HEK293 (cell line): ENCODE results near the gene VAPA.
"Not testable (repeated sequence)": the region's sequence is repeated elsewhere in the genome, so short reads cannot be mapped to it uniquely, and the experiment has no call there.

Experiments used
- CTCF ChIA-PET: fragments of 350-600 bp; formaldehyde crosslinking; extraction: SDS; loops from one replicate; lab custom pipeline; 2021; ENCODE audit warnings: antibody characterized with exemption; lab: Yijun Ruan, JAX
- POLR2A ChIA-PET: fragments of 300-600 bp; formaldehyde crosslinking; extraction: SDS; loops from one replicate; lab custom pipeline; 2020; ENCODE audit warnings: antibody characterized with exemption, inconsistent platforms; lab: Yijun Ruan, JAX
- H3K27ac ChIP-seq: fragments of 200-500 bp; sonication (Bioruptor generic); 2 replicates; pipeline ENCODE4 v1.5.1; 2014; ENCODE audit warnings: low read depth, low read length, control low read depth, inconsistent platforms; ENCODE audit errors: extremely low read depth
- H3K36me3 ChIP-seq, 2 experiments: fragments of 200-500 bp in 1 of 2; sonication (Bioruptor generic) in 1 of 2; 1 replicate in 1 of 2; 2 replicates in 1 of 2; pipeline ENCODE4 v1.5.1; 2014 to 2017; ENCODE audit warnings: inconsistent platforms in 2 of 2, low read length in 2 of 2; ENCODE audit not compliant: control insufficient read depth in 2 of 2, insufficient read depth in 1 of 2
- H3K4me1 ChIP-seq: fragments of 200-500 bp; sonication (Bioruptor generic); 2 replicates; pipeline ENCODE4 v1.5.1; 2014; ENCODE audit warnings: mild to moderate bottlenecking, low read length, inconsistent platforms; ENCODE audit not compliant: control insufficient read depth, insufficient read depth
- H3K4me3 ChIP-seq: 2 replicates; pipeline ENCODE4 v1.5.1; 2011; ENCODE audit warnings: low read depth, mild to moderate bottlenecking, control low read depth, low read length, moderate library complexity
- H3K9me3 ChIP-seq: fragments of 200-500 bp; sonication (Bioruptor generic); 2 replicates; pipeline ENCODE4 v1.5.1; 2014; ENCODE audit warnings: low read depth, low read length, inconsistent platforms; ENCODE audit not compliant: control insufficient read depth, insufficient read depth
- HOXA7 ChIP-seq: sonication (generic); formaldehyde crosslinking; IDR thresholded peaks from 2 replicates; pipeline ENCODE4 v1.8.1; 2022; ENCODE audit warnings: missing genetic modification reagents, borderline replicate concordance
- INSM2 ChIP-seq: fragments of 450-650 bp; formaldehyde crosslinking; IDR thresholded peaks from 2 replicates; pipeline ENCODE4 v1.5.1; 2016; ENCODE audit warnings: missing biosample characterization, missing genetic modification characterization
- PATZ1 ChIP-seq: fragments of 450-650 bp; formaldehyde crosslinking; IDR thresholded peaks from 2 replicates; pipeline ENCODE4 v1.5.1; 2016; ENCODE audit warnings: missing biosample characterization, missing genetic modification characterization
- SCRT2 ChIP-seq: fragments of 450-650 bp; formaldehyde crosslinking; IDR thresholded peaks from 2 replicates; pipeline ENCODE4 v1.5.1; 2016; ENCODE audit warnings: missing biosample characterization, missing genetic modification characterization
- TCF7L2 ChIP-seq: IDR thresholded peaks from 2 replicates; pipeline ENCODE4 v1.6.1; 2011; ENCODE audit warnings: low read depth, mild to moderate bottlenecking, inconsistent platforms, low read length, moderate library complexity, borderline replicate concordance
- ZBTB1 ChIP-seq: fragments of 450-650 bp; formaldehyde crosslinking; IDR thresholded peaks from 2 replicates; pipeline ENCODE4 v1.5.1; 2016; ENCODE audit warnings: missing biosample characterization, missing genetic modification characterization
- ZBTB7A ChIP-seq: fragments of 450-650 bp; formaldehyde crosslinking; IDR thresholded peaks from 2 replicates; pipeline ENCODE4 v1.5.1; 2016; ENCODE audit warnings: low read depth, missing biosample characterization, missing genetic modification characterization
- ZFP41 ChIP-seq: fragments of 450-650 bp; formaldehyde crosslinking; IDR thresholded peaks from 2 replicates; pipeline ENCODE4 v1.5.1; 2016; ENCODE audit warnings: missing biosample characterization, missing genetic modification characterization, borderline replicate concordance
- ZFP69B ChIP-seq: fragments of 450-650 bp; formaldehyde crosslinking; IDR thresholded peaks from 2 replicates; pipeline ENCODE4 v1.5.1; 2016; ENCODE audit warnings: missing biosample characterization, missing genetic modification characterization
- ZNF114 ChIP-seq: fragments of 450-650 bp; formaldehyde crosslinking; IDR thresholded peaks from 2 replicates; pipeline ENCODE4 v1.5.0; 2017; ENCODE audit warnings: missing biosample characterization, missing genetic modification characterization
- ZNF121 ChIP-seq: fragments of 450-650 bp; formaldehyde crosslinking; IDR thresholded peaks from 2 replicates; pipeline ENCODE4 v1.5.1; 2016; ENCODE audit warnings: missing biosample characterization, missing genetic modification characterization
- ZNF133 ChIP-seq: fragments of 450-650 bp; formaldehyde crosslinking; IDR thresholded peaks from 2 replicates; pipeline ENCODE4 v1.5.1; 2016; ENCODE audit warnings: missing biosample characterization, missing genetic modification characterization
- ZNF155 ChIP-seq: fragments of 450-650 bp; formaldehyde crosslinking; IDR thresholded peaks from 2 replicates; pipeline ENCODE4 v1.5.1; 2016; ENCODE audit warnings: missing biosample characterization, missing genetic modification characterization
- ZNF398 ChIP-seq: fragments of 450-650 bp; formaldehyde crosslinking; IDR thresholded peaks from 2 replicates; pipeline ENCODE4 v1.5.1; 2017; ENCODE audit warnings: missing biosample characterization, missing genetic modification characterization
- ZNF555 ChIP-seq: fragments of 450-650 bp; formaldehyde crosslinking; conservative IDR thresholded peaks from 2 replicates; pipeline ENCODE4 v1.5.1; 2017; ENCODE audit warnings: missing biosample characterization, mild to moderate bottlenecking, missing genetic modification characterization, inconsistent platforms
- ZNF621 ChIP-seq: fragments of 450-650 bp; formaldehyde crosslinking; IDR thresholded peaks from 2 replicates; pipeline ENCODE4 v1.5.1; 2017; ENCODE audit warnings: missing biosample characterization, missing genetic modification characterization
- ZNF830 ChIP-seq: fragments of 450-650 bp; IDR thresholded peaks from 2 replicates; pipeline ENCODE4 v1.5.0; 2018; ENCODE audit warnings: missing biosample characterization, missing genetic modification characterization, low read depth, mild to moderate bottlenecking, moderate library complexity
- ZSCAN23 ChIP-seq: fragments of 450-650 bp; formaldehyde crosslinking; IDR thresholded peaks from 2 replicates; pipeline ENCODE4 v1.5.1; 2016; ENCODE audit warnings: missing biosample characterization, missing genetic modification characterization

Gene VAPA

GRCh38 chr18:9897129-9897528, 16.7 kb upstream of the VAPA start:
- H3K4me1 ChIP-seq, result no peaks in the 10 kb centered on the region
- H3K36me3 ChIP-seq, result no peaks in the 10 kb centered on the region; a peak in 1 of 3 replicates
- no peaks in the 10 kb centered on the region for H3K9me3 ChIP-seq
- H3K27ac ChIP-seq, result no peak overlapping the region
- no peak for TF ChIP-seq HOXA7 (CRISPR knock-in tag)
- TF ChIP-seq SCRT2, result no peak
- no peak for TF ChIP-seq ZSCAN23 (tag by site-specific recombination)
- TF ChIP-seq INSM2, result no peak
- no peak for TF ChIP-seq ZNF114
- TF ChIP-seq, all 188 proteins: peak for 0
- CTCF ChIA-PET, result no interaction called here
- H3K4me3 ChIP-seq, result no peak overlapping the region
- POLR2A ChIA-PET, result no interaction called here

GRCh38 chr18:9897787-9898291, 16.0 kb upstream of the VAPA start:
- H3K4me3 ChIP-seq, H3K27ac ChIP-seq, H3K4me1 ChIP-seq, POLR2A ChIA-PET, H3K9me3 ChIP-seq, H3K36me3 ChIP-seq: not testable (repeated sequence)
- CTCF ChIA-PET, result interaction anchor here (0.8 to 1.3 kb wide), 2 partner anchors 10 to 11 kb away, joined by 3 read pairs; no protein-coding TSS in a partner anchor

- ChIA-PET POLR2A (interaction anchor here (0.7 to 1.3 kb wide), 2 partner anchors 15 to 30 kb away, joined by 4 to 16 read pairs; partner anchors contain the start of gene VAPA), CTCF (interaction anchor here (0.7 to 1.3 kb wide), 5 partner anchors 9 to 1321 kb away, joined by 3 to 5 read pairs (median 3); no protein-coding TSS in a partner anchor)
- Histone ChIP-seq H3K9me3 (no peaks in the 10 kb centered on the region), H3K36me3 (no peaks in the 10 kb centered on the region; a peak in 1 of 3 replicates), H3K4me1 (no peaks in the 10 kb centered on the region), H3K27ac (no peak overlapping the region), H3K4me3 (no peak overlapping the region)
- no peak for TF ChIP-seq ZNF830 (tag by site-specific recombination)
- TF ChIP-seq ZNF398, result no peak
- no peak for TF ChIP-seq ZNF121 (tag by site-specific recombination)
- no peak for TF ChIP-seq ZNF621 (tag by site-specific recombination)
Observed at GRCh38 chr18:9898792-9899549, 14.8 kb upstream of the VAPA start.

GRCh38 chr18:9899550-9899930, 14.3 kb upstream of the VAPA start:
- H3K4me3 ChIP-seq, H3K4me1 ChIP-seq, H3K36me3 ChIP-seq, H3K27ac ChIP-seq, H3K9me3 ChIP-seq: not testable (repeated sequence)
- POLR2A ChIA-PET, result interaction anchor here (0.7 to 1.3 kb wide), 2 partner anchors 14 to 31 kb away, joined by 4 to 16 read pairs; partner anchors contain the start of gene VAPA
- CTCF ChIA-PET, result interaction anchor here (0.7 to 1.1 kb wide), 4 partner anchors 9 to 1321 kb away, joined by 3 to 5 read pairs (median 3); no protein-coding TSS in a partner anchor

- Histone ChIP-seq H3K36me3 (no peaks in the 10 kb centered on the region), H3K27ac (no peak overlapping the region), H3K9me3 (no peaks in the 10 kb centered on the region), H3K4me1 (no peaks in the 10 kb centered on the region), H3K4me3 (no peak overlapping the region)
- ChIA-PET POLR2A (no interaction called here), CTCF (interaction anchor here (1.0 kb wide), 1 partner anchor 11 kb away, joined by 3 read pairs; no protein-coding TSS in a partner anchor)
- TF ChIP-seq ZNF133 (tag by site-specific recombination) (no peak), ZBTB1 (tag by site-specific recombination) (no peak), ZNF155 (no peak), ZFP69B (tag by site-specific recombination) (no peak), PATZ1 (no peak), ZBTB7A (tag by site-specific recombination) (no peak), ZFP41 (tag by site-specific recombination) (no peak), ZNF555 (tag by site-specific recombination) (no peak), TCF7L2 (no peak)
Observed at GRCh38 chr18:9900699-9901098, 13.1 kb upstream of the VAPA start.
